Measurements from ENCODE around the gene TTC16.
A peak's percentile ranks its signal among the peaks of the same experiment; 100 is the strongest.

TTC16 gene

GRCh38 chr9:127767909-127768331, 52.0 kb downstream of the TTC16 start:
- DNase-seq (ENCODE audit: low spot score): no peak
- no peak for TF ChIP-seq CTCF (IDR thresholded peaks at IDR 0.05; ENCODE audit: extremely low read depth, insufficient read depth, missing control alignments)
- in situ Hi-C loops (cut with MboI; ENCODE audit: low pct_unique_long_range_greater_than_20kb, low sequenced_read_pairs, unreplicated experiment): no loop called here

GRCh38 chr9:127768698-127769097, 52.8 kb downstream of the TTC16 start:
- no peak for TF ChIP-seq CTCF (IDR thresholded peaks at IDR 0.05; ENCODE audit: extremely low read depth, insufficient read depth, missing control alignments)
- DNase-seq (ENCODE audit: low spot score): no peak
- in situ Hi-C loops (cut with MboI; ENCODE audit: low pct_unique_long_range_greater_than_20kb, low sequenced_read_pairs, unreplicated experiment): no loop called here

GRCh38 chr9:127769101-127769500, 53.2 kb downstream of the TTC16 start:
- no peak for TF ChIP-seq CTCF (IDR thresholded peaks at IDR 0.05; ENCODE audit: extremely low read depth, insufficient read depth, missing control alignments)
- in situ Hi-C loops (cut with MboI; ENCODE audit: low pct_unique_long_range_greater_than_20kb, low sequenced_read_pairs, unreplicated experiment): no loop called here
- DNase-seq (ENCODE audit: low spot score): no peak

- TF ChIP-seq CTCF (IDR thresholded peaks at IDR 0.05; ENCODE audit: extremely low read depth, insufficient read depth, missing control alignments): no peak
- DNase-seq (ENCODE audit: low spot score): no peak
- in situ Hi-C loops (cut with MboI; ENCODE audit: low pct_unique_long_range_greater_than_20kb, low sequenced_read_pairs, unreplicated experiment): no loop called here
Observed at GRCh38 chr9:127769929-127770582, 54.2 kb downstream of the TTC16 start.

GRCh38 chr9:127770583-127770904, 54.7 kb downstream of the TTC16 start:
- DNase-seq (ENCODE audit: low spot score): no peak
- in situ Hi-C loops (cut with MboI; ENCODE audit: low pct_unique_long_range_greater_than_20kb, low sequenced_read_pairs, unreplicated experiment): no loop called here
- TF ChIP-seq CTCF (IDR thresholded peaks at IDR 0.05; ENCODE audit: extremely low read depth, insufficient read depth, missing control alignments): no peak

GRCh38 chr9:127770905-127771569, 55.2 kb downstream of the TTC16 start:
- in situ Hi-C loops (cut with MboI; ENCODE audit: low pct_unique_long_range_greater_than_20kb, low sequenced_read_pairs, unreplicated experiment): no loop called here
- no peak for TF ChIP-seq CTCF (IDR thresholded peaks at IDR 0.05; ENCODE audit: extremely low read depth, insufficient read depth, missing control alignments)
- peak; percentile 96 for DNase-seq (ENCODE audit: low spot score)
